MM.1S (cell line): Measurements from ENCODE around the gene IGF1R.

Source experiments
- DNase-seq: peaks from one replicate; pipeline ENCODE4 v3.0.0-alpha.2; 2015
- H2AFZ ChIP-seq: fragments of 300-600 bp; sonication (generic); 2 replicates; pipeline ENCODE4 v1.6.0; 2016; ENCODE audit warnings: antibody characterized with exemption, low read length
- H3F3A ChIP-seq: fragments of 300-600 bp; sonication (generic); 2 replicates; pipeline ENCODE4 v1.6.1; 2016; ENCODE audit warnings: mild to moderate bottlenecking, antibody characterized with exemption, low read length, moderate library complexity, mixed read lengths; ENCODE audit not compliant: insufficient read depth
- H3K27ac ChIP-seq: fragments of 300-600 bp; sonication (generic); 2 replicates; pipeline ENCODE4 v1.5.1; 2016; ENCODE audit warnings: mild to moderate bottlenecking, low read length
- H3K27me3 ChIP-seq: fragments of 300-600 bp; sonication (generic); replicated peaks from 2 replicates; pipeline ENCODE4 v1.6.0; 2016; ENCODE audit warnings: low read length; ENCODE audit not compliant: insufficient read depth
- H3K36me3 ChIP-seq: fragments of 300-600 bp; sonication (generic); replicated peaks from 2 replicates; pipeline ENCODE4 v1.6.1; 2016; ENCODE audit warnings: mild to moderate bottlenecking, low read length, mixed read lengths; ENCODE audit not compliant: insufficient read depth
- H3K4me1 ChIP-seq: fragments of 300-600 bp; sonication (generic); 2 replicates; pipeline ENCODE4 v1.6.1; 2016; ENCODE audit warnings: low read length, mixed read lengths
- H3K4me2 ChIP-seq: fragments of 300-600 bp; sonication (generic); 2 replicates; pipeline ENCODE4 v1.6.0; 2016; ENCODE audit warnings: low read depth, low read length
- H3K4me3 ChIP-seq: fragments of 300-600 bp; sonication (generic); 2 replicates; pipeline ENCODE4 v1.5.1; 2016; ENCODE audit warnings: low read length, mixed read lengths
- H3K79me2 ChIP-seq: fragments of 300-600 bp; sonication (generic); 2 replicates; pipeline ENCODE4 v1.6.1; 2016; ENCODE audit warnings: mixed run types, low read length, mixed read lengths
- H3K9ac ChIP-seq: fragments of 300-600 bp; sonication (generic); 2 replicates; pipeline ENCODE4 v1.6.1; 2016; ENCODE audit warnings: low read length, mixed read lengths
- H3K9me2 ChIP-seq: fragments of 300-600 bp; sonication (generic); replicated peaks from 2 replicates; pipeline ENCODE4 v1.6.1; 2016; ENCODE audit warnings: mild to moderate bottlenecking, low read length, mixed read lengths; ENCODE audit not compliant: insufficient read depth
- H3K9me3 ChIP-seq: fragments of 300-600 bp; sonication (generic); replicated peaks from 2 replicates; pipeline ENCODE4 v1.6.1; 2016; ENCODE audit warnings: mild to moderate bottlenecking, low read length, mixed read lengths; ENCODE audit not compliant: insufficient read depth
- H4K20me1 ChIP-seq: fragments of 300-600 bp; sonication (generic); 2 replicates; pipeline ENCODE4 v1.6.1; 2016; ENCODE audit warnings: mild to moderate bottlenecking, low read length, moderate library complexity, mixed read lengths; ENCODE audit not compliant: insufficient read depth
- CTCF ChIP-seq: fragments of 300-600 bp; sonication (generic); IDR thresholded peaks from 2 replicates; pipeline ENCODE4 v1.5.1; 2016; ENCODE audit warnings: antibody characterized with exemption, low read length, mixed read lengths
- EZH2 ChIP-seq: fragments of 300-600 bp; sonication (generic); optimal IDR thresholded peaks from 2 replicates; pipeline ENCODE3; 2017; ENCODE audit warnings: low read depth, mild to moderate bottlenecking, antibody characterized with exemption, low read length, mixed read lengths
- EZH2phosphoT487 ChIP-seq: fragments of 300-600 bp; sonication (generic); IDR thresholded peaks from 2 replicates; pipeline ENCODE4 v1.6.1; 2018; ENCODE audit warnings: antibody characterized with exemption, low read length

Gene IGF1R

GRCh38 chr15:98609144-98609852 lies 39.0 kb upstream of the IGF1R start:
- Histone ChIP-seq H3K27me3 (no peaks in the 10 kb centered on the region), H3K4me1 (no peaks in the 10 kb centered on the region), H3K79me2 (no peaks in the 10 kb centered on the region), H3F3A (no peaks in the 10 kb centered on the region), H3K9me2 (no peaks in the 10 kb centered on the region), H3K4me3 (no peak overlapping the region), H3K9me3 (no peaks in the 10 kb centered on the region), H4K20me1 (no peaks in the 10 kb centered on the region), H3K4me2 (no peak overlapping the region), H3K9ac (no peak overlapping the region), H3K36me3 (no peaks in the 10 kb centered on the region), H2AFZ (no peak overlapping the region), H3K27ac (no peak overlapping the region)
- TF ChIP-seq EZH2phosphoT487 (no peak), CTCF (no peak), EZH2 (no peak)
- DNase-seq, result no peak

- TF ChIP-seq EZH2 (no peak), EZH2phosphoT487 (no peak), CTCF (no peak)
- Histone ChIP-seq H3K4me2 (no peak overlapping the region), H3K36me3 (no peaks in the 10 kb centered on the region), H3K4me1 (no peaks in the 10 kb centered on the region), H3K9me2 (no peaks in the 10 kb centered on the region), H3K9me3 (no peaks in the 10 kb centered on the region), H3K9ac (no peak overlapping the region), H3K79me2 (no peaks in the 10 kb centered on the region), H2AFZ (no peak overlapping the region), H3K4me3 (no peak overlapping the region), H3K27ac (no peak overlapping the region), H3K27me3 (no peaks in the 10 kb centered on the region), H4K20me1 (no peaks in the 10 kb centered on the region), H3F3A (no peaks in the 10 kb centered on the region)
- no peak for DNase-seq
Measured at GRCh38 chr15:98610991-98611390, 37.3 kb upstream of the IGF1R start.

- no peak overlapping the region for H3K4me3 ChIP-seq
- no peaks in the 10 kb centered on the region for H3K9me2 ChIP-seq
- no peaks in the 10 kb centered on the region for H3F3A ChIP-seq
- no peaks in the 10 kb centered on the region for H3K9me3 ChIP-seq
- no peak overlapping the region for H3K4me2 ChIP-seq
- H2AFZ ChIP-seq, result no peak overlapping the region
- no peaks in the 10 kb centered on the region for H3K27me3 ChIP-seq
- TF ChIP-seq EZH2phosphoT487 (no peak), EZH2 (no peak), CTCF (no peak)
- no peak for DNase-seq
- no peaks in the 10 kb centered on the region for H3K36me3 ChIP-seq
- H4K20me1 ChIP-seq, result no peaks in the 10 kb centered on the region
- H3K9ac ChIP-seq, result no peak overlapping the region
- no peaks in the 10 kb centered on the region for H3K79me2 ChIP-seq
- no peaks in the 10 kb centered on the region for H3K4me1 ChIP-seq
- H3K27ac ChIP-seq, result no peak overlapping the region
Measured at GRCh38 chr15:98611808-98612207, 36.5 kb upstream of the IGF1R start.
